MM.1S (cell line): Measurements from ENCODE around the gene RNF220.

Source experiments
- DNase-seq: peaks from one replicate; pipeline ENCODE4 v3.0.0-alpha.2; 2015
- H2AFZ ChIP-seq: fragments of 300-600 bp; sonication (generic); 2 replicates; pipeline ENCODE4 v1.6.0; 2016; ENCODE audit warnings: antibody characterized with exemption, low read length
- H3F3A ChIP-seq: fragments of 300-600 bp; sonication (generic); 2 replicates; pipeline ENCODE4 v1.6.1; 2016; ENCODE audit warnings: mild to moderate bottlenecking, antibody characterized with exemption, low read length, moderate library complexity, mixed read lengths; ENCODE audit not compliant: insufficient read depth
- H3K27ac ChIP-seq: fragments of 300-600 bp; sonication (generic); 2 replicates; pipeline ENCODE4 v1.5.1; 2016; ENCODE audit warnings: mild to moderate bottlenecking, low read length
- H3K27me3 ChIP-seq: fragments of 300-600 bp; sonication (generic); replicated peaks from 2 replicates; pipeline ENCODE4 v1.6.0; 2016; ENCODE audit warnings: low read length; ENCODE audit not compliant: insufficient read depth
- H3K36me3 ChIP-seq: fragments of 300-600 bp; sonication (generic); replicated peaks from 2 replicates; pipeline ENCODE4 v1.6.1; 2016; ENCODE audit warnings: mild to moderate bottlenecking, low read length, mixed read lengths; ENCODE audit not compliant: insufficient read depth
- H3K4me1 ChIP-seq: fragments of 300-600 bp; sonication (generic); 2 replicates; pipeline ENCODE4 v1.6.1; 2016; ENCODE audit warnings: low read length, mixed read lengths
- H3K4me2 ChIP-seq: fragments of 300-600 bp; sonication (generic); 2 replicates; pipeline ENCODE4 v1.6.0; 2016; ENCODE audit warnings: low read depth, low read length
- H3K4me3 ChIP-seq: fragments of 300-600 bp; sonication (generic); 2 replicates; pipeline ENCODE4 v1.5.1; 2016; ENCODE audit warnings: low read length, mixed read lengths
- H3K79me2 ChIP-seq: fragments of 300-600 bp; sonication (generic); 2 replicates; pipeline ENCODE4 v1.6.1; 2016; ENCODE audit warnings: mixed run types, low read length, mixed read lengths
- H3K9ac ChIP-seq: fragments of 300-600 bp; sonication (generic); 2 replicates; pipeline ENCODE4 v1.6.1; 2016; ENCODE audit warnings: low read length, mixed read lengths
- H3K9me2 ChIP-seq: fragments of 300-600 bp; sonication (generic); replicated peaks from 2 replicates; pipeline ENCODE4 v1.6.1; 2016; ENCODE audit warnings: mild to moderate bottlenecking, low read length, mixed read lengths; ENCODE audit not compliant: insufficient read depth
- H3K9me3 ChIP-seq: fragments of 300-600 bp; sonication (generic); replicated peaks from 2 replicates; pipeline ENCODE4 v1.6.1; 2016; ENCODE audit warnings: mild to moderate bottlenecking, low read length, mixed read lengths; ENCODE audit not compliant: insufficient read depth
- H4K20me1 ChIP-seq: fragments of 300-600 bp; sonication (generic); 2 replicates; pipeline ENCODE4 v1.6.1; 2016; ENCODE audit warnings: mild to moderate bottlenecking, low read length, moderate library complexity, mixed read lengths; ENCODE audit not compliant: insufficient read depth
- CTCF ChIP-seq: fragments of 300-600 bp; sonication (generic); IDR thresholded peaks from 2 replicates; pipeline ENCODE4 v1.5.1; 2016; ENCODE audit warnings: antibody characterized with exemption, low read length, mixed read lengths
- EZH2 ChIP-seq: fragments of 300-600 bp; sonication (generic); optimal IDR thresholded peaks from 2 replicates; pipeline ENCODE3; 2017; ENCODE audit warnings: low read depth, mild to moderate bottlenecking, antibody characterized with exemption, low read length, mixed read lengths
- EZH2phosphoT487 ChIP-seq: fragments of 300-600 bp; sonication (generic); IDR thresholded peaks from 2 replicates; pipeline ENCODE4 v1.6.1; 2018; ENCODE audit warnings: antibody characterized with exemption, low read length

Gene RNF220

GRCh38 chr1:44575396-44575795 lies 170.3 kb downstream of the RNF220 start:
- no peaks in the 10 kb centered on the region for H3K9me3 ChIP-seq
- no peaks in the 10 kb centered on the region for H3K4me1 ChIP-seq
- H3K27ac ChIP-seq: no peak overlapping the region
- no peak overlapping the region for H3K9ac ChIP-seq
- no peaks in the 10 kb centered on the region for H3K79me2 ChIP-seq
- no peaks in the 10 kb centered on the region for H3F3A ChIP-seq
- H3K27me3 ChIP-seq: peaks cover 2% of the 10 kb centered on the region; the same call in 1 of the 2 replicates
- H3K36me3 ChIP-seq: no peaks in the 10 kb centered on the region
- TF ChIP-seq EZH2phosphoT487: no peak
- TF ChIP-seq EZH2: no peak
- TF ChIP-seq CTCF: no peak
- no peaks in the 10 kb centered on the region for H4K20me1 ChIP-seq
- no peak for DNase-seq
- no peak overlapping the region for H2AFZ ChIP-seq
- no peak overlapping the region for H3K4me2 ChIP-seq
- H3K4me3 ChIP-seq: no peak overlapping the region
- no peaks in the 10 kb centered on the region for H3K9me2 ChIP-seq

- TF ChIP-seq CTCF (no peak), EZH2phosphoT487 (no peak), EZH2 (no peak)
- H3K4me1 ChIP-seq: no peaks in the 10 kb centered on the region
- H3K4me2 ChIP-seq: no peak overlapping the region
Observed at GRCh38 chr1:44576456-44577150, 171.5 kb downstream of the RNF220 start.

GRCh38 chr1:44581205-44581604 lies 176.2 kb downstream of the RNF220 start:
- no peak for TF ChIP-seq EZH2phosphoT487
- TF ChIP-seq EZH2: no peak
- no peak for TF ChIP-seq CTCF
- Histone ChIP-seq H3K36me3 (no peaks in the 10 kb centered on the region), H3K27ac (no peak overlapping the region), H3K4me3 (no peak overlapping the region), H3K9me3 (no peaks in the 10 kb centered on the region), H3K27me3 (no peaks in the 10 kb centered on the region), H2AFZ (no peak overlapping the region), H3K4me2 (no peak overlapping the region), H3K9ac (no peak overlapping the region), H4K20me1 (no peaks in the 10 kb centered on the region), H3K79me2 (no peaks in the 10 kb centered on the region), H3K4me1 (0 out of 2 replicates have a peak, but pooled peaks cover 4% of the 10 kb centered on the region), H3K9me2 (no peaks in the 10 kb centered on the region), H3F3A (no peaks in the 10 kb centered on the region)
- no peak for DNase-seq

More at GRCh38 chr1:44576456-44577150, 171.5 kb downstream of the RNF220 start:
- Histone ChIP-seq H3K36me3 (no peaks in the 10 kb centered on the region), H3K9me3 (no peaks in the 10 kb centered on the region), H3K27me3 (no peaks in the 10 kb centered on the region), H3K9ac (no peak overlapping the region), H2AFZ (no peak overlapping the region), H3F3A (no peaks in the 10 kb centered on the region), H3K79me2 (no peaks in the 10 kb centered on the region), H3K9me2 (no peaks in the 10 kb centered on the region), H4K20me1 (no peaks in the 10 kb centered on the region), H3K4me3 (no peak overlapping the region), H3K27ac (no peak overlapping the region)
- DNase-seq: no peak
